ENCODE data around the gene GJC1. TPM values are rescaled to one million over a fixed set of nuclear protein-coding genes. Genes with fewer than 3 reads are reported as not detected.

GJC1 gene
- total RNA-seq, 1 donor from 2014 or later = 76.9 TPM

DNA sequence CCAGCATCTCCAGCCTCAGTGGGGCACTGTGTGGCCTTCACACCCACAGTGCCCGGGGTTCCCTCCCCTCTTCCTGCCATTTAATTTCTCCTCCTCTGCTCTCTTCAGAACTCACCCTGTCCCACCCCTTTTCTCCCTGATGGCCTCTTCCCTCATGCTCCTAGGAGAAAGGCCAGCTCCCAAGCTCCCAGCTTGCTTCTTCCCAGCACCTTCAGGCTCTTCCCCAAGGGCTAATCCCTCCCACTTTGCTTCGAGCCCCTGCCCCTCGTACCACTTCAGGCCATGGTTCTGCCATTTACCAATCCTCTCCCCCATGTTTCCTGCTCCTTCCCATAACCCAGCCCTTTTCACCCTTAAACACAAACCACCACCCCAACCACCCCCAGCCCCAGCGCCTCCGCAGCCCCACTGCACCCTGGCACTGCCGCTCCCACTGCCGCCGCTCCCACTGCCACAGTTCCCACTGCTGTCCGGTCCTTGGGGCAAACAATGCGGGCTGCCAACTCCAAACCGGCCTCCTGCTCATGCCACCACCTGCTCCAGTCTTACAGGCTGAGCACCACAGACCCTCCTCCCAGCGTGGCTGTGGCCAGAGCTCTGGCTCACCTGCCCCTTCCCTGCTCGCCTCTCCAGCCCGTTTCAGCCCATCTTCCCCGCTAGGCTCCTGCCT is 42.7 kb downstream of the GJC1 start:
- Histone ChIP-seq H3K79me2 (ENCODE audit: low read depth) (no peaks in the 10 kb centered on the region), H3K27me3 (no peaks in the 10 kb centered on the region), H3K27ac (no peak overlapping the region), H3K36me3 (no peaks in the 10 kb centered on the region), H3K9me3 (ENCODE audit: low read depth) (no peaks in the 10 kb centered on the region), H2AFZ (replicated peaks) (no peak overlapping the region), H3K4me2 (no peak overlapping the region), H3F3A (ENCODE audit: low read depth) (peaks cover 5% of the 10 kb centered on the region), H4K20me1 (ENCODE audit: low read depth) (no peaks in the 10 kb centered on the region), H3K9ac (no peak overlapping the region), H3K4me3 (no peak overlapping the region), H3K4me1 (peaks cover 4% of the 10 kb centered on the region)
- H3K9me3 Mint-ChIP-seq = no peaks in the 10 kb centered on the region
- peak overlapping the region; percentile 90 for H3K27ac Mint-ChIP-seq
- peaks cover 7% of the 10 kb centered on the region for H3K4me1 Mint-ChIP-seq
- DNase-seq (ENCODE audit: low spot score) = no peak
- H3K27me3 Mint-ChIP-seq (ENCODE audit: insufficient read depth, low read depth) = peaks cover 3% of the 10 kb centered on the region
- TF ChIP-seq, protein P1, sequence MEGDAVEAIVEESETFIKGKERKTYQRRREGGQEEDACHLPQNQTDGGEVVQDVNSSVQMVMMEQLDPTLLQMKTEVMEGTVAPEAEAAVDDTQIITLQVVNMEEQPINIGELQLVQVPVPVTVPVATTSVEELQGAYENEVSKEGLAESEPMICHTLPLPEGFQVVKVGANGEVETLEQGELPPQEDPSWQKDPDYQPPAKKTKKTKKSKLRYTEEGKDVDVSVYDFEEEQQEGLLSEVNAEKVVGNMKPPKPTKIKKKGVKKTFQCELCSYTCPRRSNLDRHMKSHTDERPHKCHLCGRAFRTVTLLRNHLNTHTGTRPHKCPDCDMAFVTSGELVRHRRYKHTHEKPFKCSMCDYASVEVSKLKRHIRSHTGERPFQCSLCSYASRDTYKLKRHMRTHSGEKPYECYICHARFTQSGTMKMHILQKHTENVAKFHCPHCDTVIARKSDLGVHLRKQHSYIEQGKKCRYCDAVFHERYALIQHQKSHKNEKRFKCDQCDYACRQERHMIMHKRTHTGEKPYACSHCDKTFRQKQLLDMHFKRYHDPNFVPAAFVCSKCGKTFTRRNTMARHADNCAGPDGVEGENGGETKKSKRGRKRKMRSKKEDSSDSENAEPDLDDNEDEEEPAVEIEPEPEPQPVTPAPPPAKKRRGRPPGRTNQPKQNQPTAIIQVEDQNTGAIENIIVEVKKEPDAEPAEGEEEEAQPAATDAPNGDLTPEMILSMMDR (IDR thresholded peaks at IDR 0.05) = no peak
- TF ChIP-seq EZH2phosphoT487 (IDR thresholded peaks at IDR 0.05) = no peak
- no peak for TF ChIP-seq EZH2 (IDR thresholded peaks at IDR 0.05)
- no peak overlapping the region for H3K4me3 Mint-ChIP-seq
- no peaks in the 10 kb centered on the region for H3K36me3 Mint-ChIP-seq

DNA sequence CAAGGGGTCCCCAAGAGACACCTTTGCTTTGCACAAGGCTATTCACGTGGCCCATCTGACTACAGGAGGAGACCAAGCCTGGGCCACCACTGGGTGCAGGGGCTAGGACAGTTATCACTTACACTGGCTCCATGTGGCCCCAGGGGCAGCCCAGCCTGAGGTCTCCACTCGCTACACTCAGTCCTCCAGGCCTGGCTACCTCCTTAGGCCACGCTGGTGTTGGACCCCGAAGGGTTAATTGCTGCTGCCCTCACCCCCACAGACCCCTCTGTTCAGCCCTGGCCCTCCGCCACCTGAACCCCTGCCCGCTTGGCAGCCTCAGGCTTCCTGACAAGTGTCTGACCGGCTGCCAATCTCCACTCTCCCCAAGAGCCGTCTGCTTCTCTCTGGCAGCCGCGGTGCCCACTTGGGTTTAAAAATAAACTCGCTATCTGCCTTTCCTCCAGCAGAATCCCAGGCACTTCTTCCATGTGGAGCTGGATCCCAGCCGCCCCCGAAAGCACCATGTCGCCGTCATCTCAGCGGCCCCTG is 43.5 kb downstream of the GJC1 start:
- no peak for DNase-seq (ENCODE audit: low spot score)
- Histone ChIP-seq H3K27me3 (no peaks in the 10 kb centered on the region), H3K27ac (no peak overlapping the region), H3K9ac (no peak overlapping the region), H4K20me1 (ENCODE audit: low read depth) (no peaks in the 10 kb centered on the region), H3K79me2 (ENCODE audit: low read depth) (no peaks in the 10 kb centered on the region), H2AFZ (replicated peaks) (no peak overlapping the region), H3F3A (ENCODE audit: low read depth) (peaks cover 12% of the 10 kb centered on the region), H3K36me3 (no peaks in the 10 kb centered on the region), H3K9me3 (ENCODE audit: low read depth) (no peaks in the 10 kb centered on the region), H3K4me3 (no peak overlapping the region), H3K4me1 (peaks cover 12% of the 10 kb centered on the region), H3K4me2 (no peak overlapping the region)
- Mint-ChIP-seq H3K27me3 (ENCODE audit: insufficient read depth, low read depth) (peaks cover 3% of the 10 kb centered on the region), H3K4me3 (no peak overlapping the region), H3K9me3 (no peaks in the 10 kb centered on the region), H3K4me1 (peaks cover 15% of the 10 kb centered on the region), H3K36me3 (no peaks in the 10 kb centered on the region), H3K27ac (peak overlapping the region; percentile 72)
- no peak for TF ChIP-seq EZH2 (IDR thresholded peaks at IDR 0.05)
- TF ChIP-seq, protein P1 (IDR thresholded peaks at IDR 0.05) = no peak

DNA sequence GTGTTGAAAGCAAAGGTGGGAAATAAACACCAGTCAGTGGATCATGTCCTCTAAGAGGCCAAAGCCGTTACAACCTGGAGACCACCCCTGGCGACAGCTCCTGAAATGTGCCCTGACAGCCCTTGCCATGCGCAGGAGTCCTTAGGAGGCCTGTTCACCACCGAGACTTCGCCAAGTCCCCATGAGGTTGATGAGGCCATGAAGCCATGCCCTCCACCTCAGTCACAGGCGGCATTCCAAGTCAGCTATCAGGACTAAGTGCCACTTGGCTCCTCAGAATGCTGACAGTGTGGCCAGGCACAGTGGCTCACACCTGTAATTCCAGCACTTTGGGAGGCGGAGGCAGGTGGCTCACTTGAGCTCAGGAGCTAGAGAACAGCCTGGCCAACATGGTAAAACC is 44.2 kb downstream of the GJC1 start:
- Histone ChIP-seq H3K9ac (no peak overlapping the region), H2AFZ (replicated peaks) (no peak overlapping the region), H3K27me3 (no peaks in the 10 kb centered on the region), H3K27ac (no peak overlapping the region), H3K79me2 (ENCODE audit: low read depth) (no peaks in the 10 kb centered on the region), H3K9me3 (ENCODE audit: low read depth) (no peaks in the 10 kb centered on the region), H3F3A (ENCODE audit: low read depth) (peaks cover 12% of the 10 kb centered on the region), H4K20me1 (ENCODE audit: low read depth) (no peaks in the 10 kb centered on the region), H3K4me1 (peaks cover 17% of the 10 kb centered on the region), H3K4me3 (no peak overlapping the region), H3K4me2 (no peak overlapping the region), H3K36me3 (no peaks in the 10 kb centered on the region)
- Mint-ChIP-seq H3K9me3 (no peaks in the 10 kb centered on the region), H3K27ac (no peak overlapping the region), H3K4me3 (peak overlapping the region; percentile 24), H3K27me3 (ENCODE audit: insufficient read depth, low read depth) (peaks cover 3% of the 10 kb centered on the region), H3K4me1 (peaks cover 15% of the 10 kb centered on the region), H3K36me3 (no peaks in the 10 kb centered on the region)
- DNase-seq (ENCODE audit: low spot score) = no peak
- TF ChIP-seq EZH2 (IDR thresholded peaks at IDR 0.05) (no peak), EZH2phosphoT487 (IDR thresholded peaks at IDR 0.05) (no peak)
- TF ChIP-seq, protein P1 (IDR thresholded peaks at IDR 0.05) = no peak

Measured in neural progenitor cell (in vitro differentiated cells).